Ecto neural progenitor cell (in vitro differentiated cells): ENCODE measurements around the gene ADCY3.
"Not testable (repeated sequence)": the region's sequence is repeated elsewhere in the genome, so short reads cannot be mapped to it uniquely, and the experiment has no call there.

Experiments
- DNase-seq: peaks from one replicate; pipeline ENCODE4 v3.0.0-alpha.2; 2018; ENCODE audit warnings: low spot score

Gene ADCY3

DNA sequence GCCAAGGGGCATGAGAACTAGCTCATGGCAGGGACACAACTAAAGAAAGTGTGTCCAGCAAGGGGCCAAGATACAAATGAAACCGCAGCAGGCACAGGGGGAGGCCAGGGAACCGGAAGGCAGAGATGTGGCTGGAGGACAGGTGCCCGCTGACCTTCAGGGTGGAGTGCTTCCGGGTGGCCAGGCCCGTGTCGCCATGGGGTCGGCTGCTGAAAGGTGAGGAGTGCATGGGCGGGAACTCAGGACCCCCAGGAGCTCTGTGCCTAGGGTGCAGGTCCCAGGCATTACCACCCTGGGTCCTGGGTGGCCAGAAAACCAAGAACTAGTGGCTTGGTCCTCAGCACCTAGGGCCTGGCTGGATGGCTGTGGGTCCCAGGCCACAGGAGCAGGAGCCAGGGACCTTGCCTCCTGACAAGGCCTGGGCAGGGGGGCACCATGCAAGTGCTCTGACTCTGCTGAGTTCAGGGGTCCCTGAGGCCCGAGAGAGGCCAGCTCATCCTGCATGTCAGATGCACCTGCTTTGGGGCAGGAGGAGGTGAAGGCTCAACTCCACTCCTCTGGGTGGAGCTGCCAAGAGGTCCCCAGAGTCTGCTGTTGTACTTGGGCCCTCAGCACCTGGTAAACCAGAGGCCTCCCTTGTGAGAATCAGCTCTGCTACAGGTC is 75.9 kb downstream of the ADCY3 start:
- DNase-seq = no peak

DNA sequence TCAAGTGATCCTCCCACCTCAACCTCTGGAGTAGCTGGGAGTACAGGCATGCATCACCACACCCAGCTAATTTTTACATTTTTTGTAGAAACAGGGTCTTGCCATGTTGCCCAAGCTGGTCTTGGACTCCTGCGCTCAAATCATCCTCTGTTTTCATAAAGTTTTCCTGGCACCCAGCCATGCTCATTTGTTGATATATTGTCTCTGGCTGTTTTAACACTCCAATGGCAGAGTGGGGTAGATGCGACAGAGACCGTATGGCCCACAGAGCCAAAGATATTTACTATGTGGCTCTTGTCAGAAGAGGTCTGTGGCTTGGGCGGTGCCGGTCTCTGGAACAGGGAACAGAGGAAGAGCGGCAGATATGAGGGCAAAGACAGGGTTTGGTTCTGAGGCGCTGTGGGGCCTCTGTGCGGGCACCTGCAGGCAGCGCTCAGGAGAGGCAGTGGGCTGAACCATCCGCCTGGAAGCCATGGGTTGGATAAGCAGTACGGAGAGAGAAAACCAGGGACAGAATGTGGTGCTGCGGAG is 76.6 kb downstream of the ADCY3 start:
- no peak for DNase-seq

DNA sequence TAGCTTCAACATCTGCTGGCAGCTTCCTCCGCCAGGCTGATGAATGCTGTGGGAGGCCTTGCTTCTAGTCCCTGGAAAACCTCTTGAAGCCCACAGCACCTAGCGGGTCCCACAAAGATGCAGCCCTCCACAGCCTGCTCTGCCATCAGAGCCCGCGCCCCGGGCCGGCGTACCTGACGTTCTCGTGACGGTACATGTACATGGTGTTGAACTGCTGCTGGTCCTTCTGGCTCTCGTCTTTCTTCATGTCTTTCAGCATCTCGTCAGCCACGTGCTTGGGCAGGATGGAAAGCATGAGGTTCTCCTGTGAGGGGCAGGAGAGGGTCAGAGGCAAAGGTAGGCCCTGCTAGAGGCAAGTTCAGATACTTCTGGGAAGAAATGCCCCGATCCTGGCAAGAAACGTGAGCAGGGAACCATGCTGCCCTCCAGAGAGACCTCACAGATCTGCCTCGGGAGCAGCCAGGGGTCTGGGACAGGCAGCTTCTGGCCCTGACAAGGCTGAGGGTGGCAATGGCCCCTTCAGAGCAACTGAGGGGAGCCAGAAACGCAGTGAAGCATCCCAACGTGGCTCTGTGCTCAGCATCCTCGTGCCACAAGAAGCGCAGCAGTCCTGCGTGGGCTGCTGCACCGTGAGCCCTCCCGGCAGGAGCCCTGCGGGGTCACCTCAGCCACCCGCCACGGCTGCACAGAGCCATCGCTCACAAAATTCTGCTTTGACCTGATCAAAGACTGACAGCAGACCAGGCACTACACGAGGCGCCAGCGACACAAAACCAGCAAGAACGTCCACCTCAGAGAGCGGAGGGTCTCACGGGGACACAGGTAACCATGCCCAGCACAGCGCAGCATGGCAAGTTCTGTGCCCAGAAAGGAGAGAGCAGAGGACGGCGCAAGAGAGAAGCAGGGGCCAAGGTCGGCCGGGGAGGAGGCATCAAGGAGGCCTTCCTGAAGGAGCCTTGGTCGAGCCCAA is 77.7 kb downstream of the ADCY3 start:
- no peak for DNase-seq

DNA sequence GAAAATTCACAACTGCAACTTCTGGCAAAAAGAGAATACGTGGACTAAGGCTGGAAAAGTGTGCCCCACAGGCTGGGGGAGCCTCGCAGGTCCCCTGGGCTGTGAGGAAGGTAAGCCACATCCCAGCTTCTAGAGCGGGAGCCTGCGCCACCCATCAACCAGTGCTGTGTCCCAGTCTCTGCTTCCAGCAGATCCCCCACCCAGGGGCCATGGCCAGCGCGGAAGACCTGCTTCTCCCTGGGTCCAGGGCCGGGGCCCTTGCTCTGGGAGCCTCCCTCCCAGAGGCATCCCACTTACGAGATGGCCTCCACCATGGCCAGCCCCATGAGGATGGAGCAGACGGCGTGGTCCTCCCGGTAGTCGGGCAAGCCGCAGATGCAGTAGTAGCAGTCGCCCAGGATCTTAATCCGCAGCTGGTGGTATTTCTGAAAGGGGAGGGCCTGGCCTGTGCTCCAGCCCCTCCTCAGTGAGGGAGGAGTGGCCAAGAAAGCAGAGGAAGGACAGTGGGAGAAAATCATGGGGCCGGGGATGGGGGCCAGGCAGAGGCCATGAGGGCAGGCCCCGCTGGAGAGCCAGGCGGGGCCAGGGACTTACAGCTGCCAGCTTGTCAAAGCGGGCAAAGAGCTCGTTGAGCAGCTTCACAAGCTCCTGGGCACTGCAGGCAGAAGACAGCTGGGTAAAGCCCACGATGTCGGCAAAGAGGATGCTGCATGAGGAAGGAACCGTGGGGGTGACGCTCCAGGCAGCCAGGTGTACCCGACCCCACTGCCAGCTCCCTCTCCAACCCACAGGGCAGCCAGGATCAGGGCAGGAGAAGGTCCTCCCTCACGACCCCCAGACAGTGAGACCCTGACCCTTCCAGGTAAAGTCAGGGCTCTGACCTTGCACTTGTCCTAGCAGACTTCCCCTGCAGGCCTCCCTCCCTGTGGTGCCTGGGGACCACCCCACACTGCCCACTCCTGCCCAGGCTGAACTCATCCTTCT is 78.8 kb downstream of the ADCY3 start:
- no peak for DNase-seq

DNA sequence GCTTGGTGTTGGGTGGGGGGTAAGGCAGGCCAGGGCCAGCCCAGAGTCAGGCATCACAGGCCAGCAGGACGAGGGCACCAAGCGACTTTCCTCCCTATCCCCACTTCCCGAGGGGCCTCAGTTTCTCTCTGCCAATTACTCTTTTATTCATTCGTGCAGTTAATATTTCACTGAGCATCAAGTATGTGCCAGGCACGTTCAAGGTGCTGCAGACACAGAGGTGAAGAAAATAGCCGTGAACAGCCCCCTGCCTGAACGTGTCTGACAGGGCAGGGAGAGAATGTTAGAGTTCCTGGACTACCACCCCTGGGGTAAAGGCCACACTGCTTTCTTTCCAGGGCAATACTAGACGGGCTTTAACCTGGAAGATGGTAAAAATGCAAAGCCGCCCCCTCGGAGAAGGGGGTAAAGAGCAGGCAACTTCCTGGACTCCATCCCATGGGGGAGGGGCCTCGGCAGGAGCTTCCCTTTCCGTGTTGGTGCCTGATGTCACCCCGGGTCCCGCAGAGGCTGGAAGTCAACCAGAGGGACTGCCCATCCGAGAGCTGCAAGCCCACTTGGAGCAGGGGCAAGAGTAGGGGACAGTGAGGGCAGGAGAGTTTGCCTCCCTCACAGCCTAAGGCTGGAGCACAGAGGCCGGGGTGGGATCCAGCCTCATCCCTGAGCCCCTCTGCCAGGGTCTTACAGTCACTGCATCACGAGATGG is 79.7 kb downstream of the ADCY3 start:
- no peak for DNase-seq

DNA sequence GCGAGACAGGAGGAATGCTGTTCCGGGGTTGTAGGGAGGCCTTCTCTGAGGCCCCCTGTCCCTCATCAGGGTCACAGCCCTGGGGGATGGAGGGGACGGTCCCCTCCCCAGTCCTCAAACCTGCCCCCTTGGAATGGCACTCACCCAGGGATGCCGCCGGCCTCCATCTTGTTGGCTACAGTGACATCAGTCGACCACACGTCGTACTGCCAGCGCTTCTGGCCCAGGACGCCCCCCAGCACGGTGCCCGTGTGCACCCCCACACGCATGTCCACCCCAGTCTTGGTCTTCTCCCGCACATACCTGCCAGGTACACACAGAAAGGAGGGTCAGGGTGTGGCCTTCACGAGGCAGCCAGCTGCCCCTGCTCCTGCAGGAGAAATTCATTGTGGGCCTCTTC is 80.3 kb downstream of the ADCY3 start:
- no peak for DNase-seq

DNA sequence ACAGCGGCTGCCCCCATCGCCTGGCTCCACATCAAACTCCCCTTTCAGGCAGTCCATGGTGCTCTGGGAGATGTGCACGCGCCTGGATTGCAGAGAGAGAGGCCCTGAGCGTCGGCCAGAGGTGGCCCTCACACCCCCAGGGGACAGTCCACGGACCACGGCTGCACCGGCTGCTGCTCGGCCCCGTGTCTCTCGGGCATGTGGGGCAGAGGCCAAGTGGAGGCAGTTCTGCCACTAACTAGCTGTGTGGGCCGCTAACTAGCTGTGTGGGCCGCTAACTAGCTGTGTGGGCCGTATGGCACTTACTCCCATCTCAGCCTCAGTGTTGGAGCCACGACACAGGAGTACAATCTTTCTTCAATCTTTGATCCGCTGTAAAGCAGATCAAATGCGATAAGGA is 81.5 kb downstream of the ADCY3 start:
- DNase-seq = no peak

DNA sequence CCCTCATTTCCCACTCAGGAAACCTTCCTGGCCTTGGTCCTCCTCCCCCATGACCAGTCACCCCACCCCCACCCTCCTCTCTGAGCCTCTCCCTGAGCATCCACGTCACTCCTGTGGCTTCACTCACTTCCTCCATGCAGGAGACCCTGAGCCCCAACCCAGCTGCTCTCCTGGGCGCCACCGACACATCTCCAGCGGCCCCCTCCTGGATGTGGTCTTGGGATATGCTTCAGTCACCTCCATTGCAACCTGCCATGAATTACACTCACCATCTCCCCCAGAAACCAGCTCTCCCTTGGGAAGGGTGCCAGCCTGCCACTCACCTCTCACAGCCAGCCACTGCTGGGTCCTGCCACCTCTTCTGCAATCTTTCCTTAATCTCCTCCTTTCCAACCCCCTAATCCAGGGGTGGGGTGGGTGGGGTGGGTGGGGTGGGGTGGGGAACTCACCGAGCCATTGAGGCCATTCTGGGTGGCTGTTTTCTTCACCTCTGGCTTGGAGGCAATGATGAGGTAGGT is 82.0 kb downstream of the ADCY3 start:
- DNase-seq = no peak

DNA sequence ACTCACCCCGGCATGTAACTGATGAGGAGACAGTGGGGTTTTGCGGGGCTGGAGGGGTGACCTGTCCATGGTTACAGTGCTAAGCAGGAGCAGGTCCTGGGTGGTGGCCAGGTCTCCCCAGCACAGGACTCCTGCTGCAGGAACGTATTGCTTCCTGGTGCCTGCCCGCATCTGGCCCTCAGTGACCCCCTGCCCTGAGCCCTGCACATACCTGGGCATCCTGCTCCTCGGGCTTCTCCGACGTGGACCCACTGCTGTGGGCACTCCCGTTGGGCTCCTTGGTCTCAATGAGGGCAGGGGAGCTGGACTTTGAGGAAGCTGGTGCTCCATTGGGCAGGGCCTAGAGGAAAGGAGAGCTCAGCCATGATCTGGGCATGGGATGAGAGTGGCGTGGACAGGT is 83.3 kb downstream of the ADCY3 start:
- no peak for DNase-seq

DNA sequence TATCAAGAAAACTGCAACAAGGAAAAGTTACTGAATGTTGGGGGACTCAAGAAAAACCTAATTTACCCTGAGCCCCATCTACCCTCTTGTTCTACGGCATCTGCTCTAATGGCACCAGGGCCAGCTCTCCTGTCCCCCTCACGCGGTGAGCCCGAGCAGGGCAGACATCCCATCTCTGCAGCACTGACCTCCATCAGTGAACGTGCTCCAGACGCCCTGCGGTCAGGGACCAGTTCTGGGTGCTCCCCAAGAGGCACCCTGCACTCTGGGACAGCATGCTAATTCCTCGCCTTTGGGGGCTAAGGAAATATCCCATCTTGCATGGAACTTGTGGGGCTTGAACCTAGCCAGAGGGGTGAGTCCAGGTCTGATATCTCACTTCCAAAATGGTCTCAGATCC is 83.8 kb downstream of the ADCY3 start:
- no peak for DNase-seq

DNA sequence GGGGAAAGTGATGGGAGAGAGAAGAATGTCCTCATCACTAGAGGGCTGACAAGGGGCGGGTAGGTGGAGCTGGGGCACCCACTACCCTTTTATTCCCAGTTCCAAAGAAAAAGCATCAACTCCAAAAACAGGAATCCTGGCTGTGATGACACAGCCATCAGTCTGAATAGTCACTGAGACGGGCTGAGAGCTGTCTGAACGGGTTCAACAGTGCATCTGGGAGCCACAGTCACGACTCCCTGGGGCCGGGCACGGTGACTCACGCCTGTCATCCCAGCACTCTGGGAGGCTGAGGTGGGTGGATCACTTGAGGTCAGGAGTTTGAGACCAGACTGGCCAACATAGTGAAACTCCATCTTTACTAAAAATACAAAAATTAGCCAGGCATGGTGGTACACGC is 84.6 kb downstream of the ADCY3 start:
- not testable (repeated sequence) for DNase-seq

DNA sequence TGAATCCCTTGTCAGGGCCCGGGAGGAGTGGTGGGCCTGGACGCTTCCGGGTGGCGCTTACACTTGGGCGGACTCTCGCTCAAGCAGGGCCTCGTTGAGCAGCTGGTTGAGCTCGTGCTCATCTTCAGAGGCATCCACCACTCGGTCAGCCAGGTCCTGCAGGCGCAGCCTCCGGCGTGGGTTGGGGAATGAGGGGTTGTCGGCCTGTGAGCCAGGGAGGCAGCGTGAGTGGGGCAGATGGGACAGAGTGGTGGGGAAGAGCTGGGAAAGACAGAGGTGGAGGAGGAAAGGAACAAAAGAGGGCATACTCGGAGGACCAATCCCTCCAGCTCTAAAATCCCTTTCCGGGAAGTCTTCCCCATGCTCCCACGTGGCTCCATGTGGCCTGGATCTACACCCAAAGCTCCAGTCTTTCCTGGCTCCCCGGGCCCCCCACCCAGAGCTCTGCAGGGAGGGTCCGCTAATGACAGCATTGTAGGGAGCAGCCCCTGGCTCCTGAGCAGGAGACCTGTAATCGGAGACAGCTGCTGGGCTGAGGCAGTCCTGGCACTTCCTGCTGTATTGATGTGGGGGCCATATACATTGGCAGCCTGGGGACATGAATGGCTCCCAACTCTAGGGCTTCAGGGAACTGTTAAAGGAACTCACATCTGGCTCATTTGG is 85.2 kb downstream of the ADCY3 start:
- DNase-seq = no peak

DNA sequence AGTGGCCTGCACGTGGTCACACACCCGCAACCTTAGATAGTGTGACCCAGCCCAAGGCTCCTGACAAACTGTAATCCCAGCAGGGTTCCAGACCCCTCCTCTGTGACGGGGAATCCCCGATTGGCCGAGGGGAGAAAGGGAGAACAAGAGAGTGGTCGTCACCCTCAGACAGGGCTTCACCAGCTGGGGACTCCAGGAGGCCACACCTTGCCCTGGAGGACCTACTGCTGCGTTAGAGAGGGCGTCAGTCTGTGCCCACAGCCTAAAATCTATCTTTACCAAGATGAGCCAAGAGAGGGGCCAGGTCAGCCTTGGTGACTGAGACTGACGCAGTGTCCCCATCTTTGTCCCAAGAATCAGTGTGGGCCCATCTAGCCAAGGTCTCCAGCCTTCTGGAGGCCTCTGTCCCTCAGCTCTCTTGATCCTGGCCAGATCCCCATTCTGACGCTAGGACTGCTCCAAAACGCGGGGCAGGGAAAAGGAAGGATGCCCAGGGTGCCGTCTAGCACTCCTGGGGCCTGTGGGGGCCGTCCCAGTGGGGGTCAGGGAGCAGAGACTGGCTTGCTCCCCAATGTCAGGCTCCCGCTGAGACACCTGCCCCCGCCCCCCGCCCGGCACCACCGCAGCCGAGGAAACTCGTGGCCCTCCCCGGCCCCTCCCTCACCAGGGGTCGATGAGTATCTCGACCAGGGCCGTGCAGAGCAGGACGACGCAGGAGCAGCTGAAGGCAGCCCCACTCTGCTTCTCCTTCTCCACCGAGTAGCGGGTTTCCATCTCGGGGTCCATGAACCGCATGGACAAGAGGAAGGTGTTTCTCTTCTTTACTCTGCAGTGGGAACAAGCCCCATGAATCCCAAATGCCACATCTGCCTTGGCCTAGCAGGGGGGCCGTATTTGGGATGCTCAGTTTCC is 86.0 kb downstream of the ADCY3 start:
- peak; percentile 41 for DNase-seq

DNA sequence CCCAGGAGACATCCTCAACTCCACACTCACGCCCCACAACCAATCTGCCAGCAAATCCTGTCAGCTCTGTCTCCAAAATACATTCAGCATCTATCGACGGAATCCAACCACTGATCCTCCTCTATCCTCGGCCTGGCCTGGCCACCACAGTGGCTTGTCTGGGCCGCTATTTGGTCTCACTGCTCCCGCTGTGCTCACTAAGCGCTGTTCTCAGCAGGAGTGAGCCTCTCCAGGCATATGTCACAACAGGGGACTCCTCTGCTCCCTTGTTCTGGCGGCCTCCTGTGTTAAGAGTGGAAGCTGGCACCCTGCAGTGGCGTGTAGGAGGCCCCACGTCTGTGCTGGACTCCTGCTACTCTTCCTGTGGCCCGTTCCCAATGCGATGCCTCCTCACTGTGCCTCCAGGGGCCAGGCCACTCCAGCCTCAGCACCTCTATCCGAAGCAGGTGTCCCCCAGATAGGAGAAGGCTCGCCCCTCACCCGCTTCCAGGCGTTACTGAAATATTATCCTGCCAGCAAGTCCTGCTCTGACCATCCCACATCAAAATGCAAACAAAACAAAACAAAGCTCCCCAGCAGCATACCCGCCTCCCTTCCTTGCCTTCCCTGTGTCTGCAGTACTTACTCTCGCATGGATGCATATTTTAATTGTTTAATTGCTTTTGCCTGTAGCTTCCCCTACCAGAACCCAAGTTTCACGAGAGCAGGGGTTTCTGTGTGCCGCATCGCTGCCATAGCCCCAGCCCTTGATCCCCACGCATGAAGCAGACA is 86.9 kb downstream of the ADCY3 start:
- DNase-seq = peak; percentile 52

DNA sequence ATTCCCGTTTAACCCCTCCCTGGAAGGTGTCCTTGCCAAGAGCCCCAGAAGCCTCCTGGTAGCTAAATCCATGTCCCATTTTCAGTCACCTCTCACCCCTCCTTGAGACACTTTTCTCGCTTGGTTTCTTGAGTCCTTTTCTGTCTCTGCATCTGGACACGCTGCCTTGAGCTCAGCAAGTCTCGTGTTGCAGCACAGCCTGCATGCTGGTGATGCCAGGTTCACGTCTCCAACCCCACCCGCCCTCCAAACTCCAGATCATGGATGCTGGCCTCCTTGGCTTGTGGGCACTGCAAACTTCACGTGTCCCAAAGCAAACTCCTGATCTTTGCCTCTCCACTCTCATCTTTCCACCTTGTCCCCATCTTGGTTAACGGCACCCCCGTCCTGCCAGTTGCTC is 87.5 kb downstream of the ADCY3 start:
- DNase-seq = peak; percentile 44

DNA sequence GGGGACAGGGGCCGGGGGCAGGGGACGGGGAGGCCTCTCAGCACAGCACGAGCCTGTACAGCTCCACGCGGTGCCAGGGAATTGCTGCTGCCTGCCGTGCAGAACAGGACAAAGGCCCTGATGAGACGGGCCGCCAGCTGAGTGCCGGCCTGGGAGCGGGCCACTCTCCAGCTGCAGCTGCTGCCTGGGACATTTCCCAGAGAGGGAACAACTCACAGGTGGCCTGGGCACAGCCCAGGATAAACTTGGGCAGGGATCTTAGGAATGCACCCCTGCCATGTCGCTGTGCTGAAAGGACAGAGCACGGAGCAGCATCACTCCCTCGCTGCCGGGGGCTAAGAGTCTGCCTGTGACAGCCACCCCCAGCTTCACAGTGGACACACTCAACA is 88.0 kb downstream of the ADCY3 start:
- DNase-seq = peak; percentile 67

DNA sequence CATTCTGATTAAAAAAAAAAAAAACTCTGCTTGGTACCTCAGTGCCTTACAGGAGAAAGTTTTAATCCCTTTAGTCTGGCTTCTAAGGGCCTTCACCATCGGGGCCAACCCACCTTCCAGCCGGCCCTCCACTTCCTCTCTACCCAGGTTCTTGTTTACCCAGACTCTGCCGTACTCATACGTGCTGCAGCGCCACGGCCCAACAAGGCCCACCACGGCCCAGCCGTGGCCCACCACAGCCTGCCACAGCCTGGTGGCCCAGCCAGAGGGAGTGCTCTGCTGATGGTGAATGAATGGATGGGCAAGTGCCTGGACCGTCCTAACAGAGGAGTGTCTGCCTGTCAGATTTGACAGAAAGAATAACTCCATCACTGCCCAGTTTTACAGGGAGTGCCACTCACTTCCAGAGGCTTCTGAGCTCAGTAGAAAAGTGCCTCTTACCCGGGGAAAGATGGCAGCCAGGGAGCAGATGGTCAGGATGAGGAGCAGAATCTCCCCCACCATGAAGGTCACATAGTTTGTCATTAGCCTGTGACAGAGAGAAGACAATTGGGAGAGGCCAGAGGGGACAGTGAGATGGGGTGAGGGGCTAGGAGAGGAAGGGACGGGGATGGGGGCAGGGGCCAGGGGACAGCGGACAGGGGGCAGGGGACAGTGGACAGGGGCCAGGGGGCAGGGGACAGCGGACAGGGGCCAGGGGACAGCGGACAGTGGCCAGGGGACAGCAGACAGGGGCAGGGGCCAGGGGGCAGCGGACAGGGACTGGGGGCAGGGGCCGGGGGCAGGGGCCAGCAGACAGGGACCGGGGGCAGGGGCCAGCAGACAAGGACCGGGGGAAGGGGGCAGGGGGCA is 88.6 kb downstream of the ADCY3 start:
- DNase-seq = no peak

DNA sequence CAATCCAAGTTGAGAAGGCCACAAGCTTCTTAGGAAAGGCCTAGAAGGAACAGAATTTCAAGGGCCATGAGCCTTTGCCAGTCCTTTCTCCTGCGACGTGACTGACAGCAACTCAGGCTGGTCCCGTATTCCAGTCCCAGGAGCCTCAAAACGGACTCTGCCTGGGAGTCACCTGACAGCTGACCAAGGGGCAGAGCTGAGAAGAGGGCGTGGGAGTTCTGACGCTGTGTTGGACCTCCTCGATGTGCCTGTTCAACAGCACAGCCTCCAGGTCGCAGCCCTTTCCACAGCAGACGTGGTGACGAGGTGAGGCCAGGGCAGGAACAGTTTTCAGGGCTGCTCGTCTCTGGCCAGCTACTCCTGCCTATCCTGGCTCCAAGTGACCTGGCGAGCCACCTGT is 89.3 kb downstream of the ADCY3 start:
- DNase-seq = no peak
